Measurements from ENCODE around the gene TFB1M. TPM values are rescaled to one million over a fixed set of nuclear protein-coding genes. Genes with fewer than 3 reads are reported as not detected.
A peak's percentile ranks its signal among the peaks of the same experiment; 100 is the strongest.

TFB1M gene
- total RNA-seq, 1 donor from 2014 or later, result 20.6 TPM

DNA sequence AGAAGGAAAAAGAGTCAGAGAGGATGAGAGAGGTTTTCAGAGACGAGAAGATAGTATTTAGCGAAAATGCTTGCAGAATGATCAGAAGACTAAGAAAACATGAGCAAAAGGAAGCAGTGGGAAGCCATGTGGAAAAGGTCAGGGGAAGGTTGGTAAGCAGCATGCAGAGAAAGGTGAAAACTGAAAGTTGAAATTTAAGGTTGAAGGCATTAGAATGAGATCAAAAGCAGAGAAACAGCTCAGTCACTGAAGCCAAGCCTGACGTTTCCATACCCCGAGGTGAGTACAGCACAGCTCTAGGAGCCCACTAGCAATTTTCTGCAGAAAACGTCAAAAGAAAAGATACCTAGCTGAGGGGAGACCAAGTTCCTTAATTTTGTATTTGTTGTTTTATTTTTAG is 19.1 kb upstream of the TFB1M start:
- Histone ChIP-seq H3K4me1 (no peaks in the 10 kb centered on the region), H3K27me3 (ENCODE audit: low read depth) (no peaks in the 10 kb centered on the region), H3K4me3 (no peak overlapping the region), H3K27ac (no peak overlapping the region), H3K9me3 (no peaks in the 10 kb centered on the region), H3K36me3 (no peaks in the 10 kb centered on the region)
- TF ChIP-seq, protein P1, sequence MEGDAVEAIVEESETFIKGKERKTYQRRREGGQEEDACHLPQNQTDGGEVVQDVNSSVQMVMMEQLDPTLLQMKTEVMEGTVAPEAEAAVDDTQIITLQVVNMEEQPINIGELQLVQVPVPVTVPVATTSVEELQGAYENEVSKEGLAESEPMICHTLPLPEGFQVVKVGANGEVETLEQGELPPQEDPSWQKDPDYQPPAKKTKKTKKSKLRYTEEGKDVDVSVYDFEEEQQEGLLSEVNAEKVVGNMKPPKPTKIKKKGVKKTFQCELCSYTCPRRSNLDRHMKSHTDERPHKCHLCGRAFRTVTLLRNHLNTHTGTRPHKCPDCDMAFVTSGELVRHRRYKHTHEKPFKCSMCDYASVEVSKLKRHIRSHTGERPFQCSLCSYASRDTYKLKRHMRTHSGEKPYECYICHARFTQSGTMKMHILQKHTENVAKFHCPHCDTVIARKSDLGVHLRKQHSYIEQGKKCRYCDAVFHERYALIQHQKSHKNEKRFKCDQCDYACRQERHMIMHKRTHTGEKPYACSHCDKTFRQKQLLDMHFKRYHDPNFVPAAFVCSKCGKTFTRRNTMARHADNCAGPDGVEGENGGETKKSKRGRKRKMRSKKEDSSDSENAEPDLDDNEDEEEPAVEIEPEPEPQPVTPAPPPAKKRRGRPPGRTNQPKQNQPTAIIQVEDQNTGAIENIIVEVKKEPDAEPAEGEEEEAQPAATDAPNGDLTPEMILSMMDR (IDR thresholded peaks at IDR 0.05), result no peak
- intact Hi-C loops (cut with DNase I), result no loop called here
- ATAC-seq, result no peak
- no peak for DNase-seq

DNA sequence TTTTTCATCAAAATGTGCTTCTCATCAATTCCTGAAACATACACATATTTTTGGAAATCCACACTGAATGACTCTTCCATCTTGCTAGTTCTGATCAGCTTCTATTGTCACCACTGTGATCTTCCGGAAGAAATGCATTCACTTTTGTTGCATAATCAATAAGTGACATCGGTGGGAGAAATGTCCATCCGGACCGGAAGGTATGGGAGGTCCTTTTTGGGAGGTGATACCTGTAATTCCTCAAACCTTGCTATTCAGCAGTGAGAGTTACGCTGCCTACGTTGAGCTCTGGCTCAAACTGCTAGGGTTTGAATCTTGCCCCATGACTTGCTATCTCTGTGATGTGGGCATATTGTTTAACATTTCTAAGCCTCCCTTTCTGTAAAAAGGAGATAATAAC is 16.6 kb upstream of the TFB1M start:
- ATAC-seq (no peak), DNase-seq (no peak)
- Histone ChIP-seq H3K4me1 (peaks cover 5% of the 10 kb centered on the region), H3K9me3 (no peaks in the 10 kb centered on the region), H3K27ac (no peak overlapping the region), H3K27me3 (ENCODE audit: low read depth) (no peaks in the 10 kb centered on the region), H3K36me3 (no peaks in the 10 kb centered on the region), H3K4me3 (no peak overlapping the region)
- intact Hi-C loops (cut with DNase I), result no loop called here
- TF ChIP-seq, protein P1 (IDR thresholded peaks at IDR 0.05), result no peak

DNA sequence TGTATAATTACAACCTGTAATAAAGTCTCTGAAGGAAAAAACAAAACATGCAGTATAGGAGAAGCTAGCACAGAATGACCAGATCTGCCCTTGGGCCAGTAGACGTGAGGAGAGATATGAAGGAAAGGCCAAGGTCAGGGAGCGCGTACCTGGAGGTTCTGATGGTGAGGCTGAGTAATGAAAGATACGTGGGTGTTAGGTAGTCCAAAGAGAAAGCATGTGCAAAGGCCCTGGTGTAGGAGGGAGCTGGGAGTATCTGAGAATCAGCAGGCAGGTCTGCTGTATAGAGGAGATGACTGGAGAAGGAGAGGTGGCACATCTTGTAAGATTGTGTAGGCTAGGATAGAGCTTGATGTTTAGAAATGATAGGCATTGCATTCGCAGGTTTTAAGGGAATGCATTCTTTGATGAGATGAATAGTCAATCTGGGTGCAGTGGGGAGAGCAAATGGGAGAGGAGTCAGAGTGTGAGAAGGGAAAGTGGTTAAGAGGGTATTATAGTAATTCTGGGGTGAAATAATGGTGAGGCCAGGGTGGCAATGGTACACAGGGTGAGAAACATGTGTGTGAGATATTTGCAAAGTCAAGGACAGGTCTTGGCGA is 15.9 kb upstream of the TFB1M start:
- Histone ChIP-seq H3K27me3 (ENCODE audit: low read depth) (no peaks in the 10 kb centered on the region), H3K4me3 (no peak overlapping the region), H3K9me3 (no peaks in the 10 kb centered on the region), H3K4me1 (peaks cover 5% of the 10 kb centered on the region), H3K27ac (no peak overlapping the region), H3K36me3 (no peaks in the 10 kb centered on the region)
- intact Hi-C loops (cut with DNase I), result no loop called here
- no peak for DNase-seq
- TF ChIP-seq, protein P1 (IDR thresholded peaks at IDR 0.05), result no peak
- ATAC-seq, result no peak

DNA sequence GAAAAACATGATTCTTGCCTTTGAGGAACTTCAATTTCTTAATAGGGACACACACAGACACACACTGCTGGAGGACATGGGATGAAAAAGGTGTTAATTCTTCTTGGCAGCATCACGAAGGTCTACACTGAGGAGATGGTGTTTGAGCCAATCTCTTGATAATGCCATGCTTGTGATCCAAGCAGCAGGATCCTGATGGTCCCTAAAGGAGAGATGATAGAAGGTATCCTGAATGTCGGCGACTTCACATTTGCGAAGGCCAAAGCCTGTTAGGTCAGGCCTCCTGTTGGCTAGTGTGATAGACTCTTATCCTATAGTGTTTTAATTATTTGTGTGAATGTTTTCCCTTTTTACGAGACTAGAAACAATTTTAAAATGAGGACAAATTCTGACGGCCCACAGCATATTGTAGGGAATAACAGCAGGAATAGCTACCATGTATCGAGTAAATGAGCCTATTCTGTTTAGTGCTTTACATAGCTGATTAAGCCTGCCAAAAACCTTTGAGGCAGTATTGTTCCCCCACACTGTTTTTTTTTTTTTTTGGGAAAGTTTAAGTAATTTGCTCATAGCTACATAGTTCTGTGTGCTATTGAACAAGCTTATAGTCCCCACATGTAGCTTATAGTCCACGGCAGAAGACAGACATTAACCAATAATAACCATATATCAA is 15.3 kb upstream of the TFB1M start:
- no peaks in the 10 kb centered on the region for H3K9me3 ChIP-seq
- peaks cover 5% of the 10 kb centered on the region for H3K4me1 ChIP-seq
- TF ChIP-seq, protein P1 (IDR thresholded peaks at IDR 0.05), result no peak
- H3K27ac ChIP-seq, result no peak overlapping the region
- DNase-seq (no peak), ATAC-seq (no peak)
- H3K27me3 ChIP-seq (ENCODE audit: low read depth), result no peaks in the 10 kb centered on the region
- no peak overlapping the region for H3K4me3 ChIP-seq
- no peaks in the 10 kb centered on the region for H3K36me3 ChIP-seq
- intact Hi-C loops (cut with DNase I), result loop anchor here (5.0 kb wide), 1 partner anchor 203 kb away; no protein-coding TSS in a partner anchor

DNA sequence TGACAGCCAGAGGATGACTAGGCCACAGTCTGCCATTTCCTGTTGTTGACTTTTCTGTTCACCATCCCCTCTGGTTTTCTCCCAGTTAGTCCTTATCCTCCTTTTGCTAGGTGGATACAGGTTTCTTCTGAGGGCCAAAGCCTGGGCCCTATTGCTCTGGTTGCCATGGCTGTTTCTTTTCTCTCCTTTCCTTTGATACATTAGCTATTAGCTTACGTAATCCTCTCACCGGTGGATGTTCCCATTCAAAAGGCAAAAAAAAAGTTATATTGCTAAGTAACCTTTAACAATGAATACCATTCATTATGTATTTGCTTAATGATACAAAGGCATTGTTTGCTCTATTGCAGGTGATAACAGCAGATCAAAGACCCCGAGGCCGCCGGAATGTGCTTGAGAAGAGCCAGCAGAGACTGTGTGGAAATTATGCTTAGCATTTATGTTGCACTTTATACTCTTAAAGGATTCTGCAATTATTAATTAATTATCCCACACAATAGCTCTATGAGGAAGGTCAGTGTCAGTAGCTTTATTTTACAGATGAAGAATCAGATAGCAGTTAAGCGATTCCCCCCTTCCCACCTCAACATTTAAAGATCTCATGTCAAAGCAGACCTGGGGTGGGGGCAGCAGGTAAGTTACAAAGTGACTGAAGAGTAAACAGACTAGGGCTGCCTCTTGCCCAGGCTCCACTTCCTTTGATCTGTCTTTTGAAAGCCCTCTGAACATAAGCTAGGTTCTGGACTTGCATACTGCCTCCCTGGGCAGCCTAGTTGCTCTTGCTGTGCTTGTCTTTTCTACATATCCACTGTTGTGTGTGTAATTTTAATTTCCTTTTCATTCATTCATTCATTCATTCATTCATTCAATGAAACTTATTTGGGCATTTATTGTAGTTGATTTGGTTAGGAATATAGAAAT is 14.5 kb upstream of the TFB1M start:
- no peak overlapping the region for H3K27ac ChIP-seq
- ATAC-seq, result peak; percentile 81 to 85
- H3K9me3 ChIP-seq, result no peaks in the 10 kb centered on the region
- H3K4me1 ChIP-seq, result peaks cover 5% of the 10 kb centered on the region
- H3K4me3 ChIP-seq, result no peak overlapping the region
- no peaks in the 10 kb centered on the region for H3K36me3 ChIP-seq
- TF ChIP-seq, protein P1 (IDR thresholded peaks at IDR 0.05), result no peak
- H3K27me3 ChIP-seq (ENCODE audit: low read depth), result no peaks in the 10 kb centered on the region
- DNase-seq, result peak; percentile 69
- intact Hi-C loops (cut with DNase I), result loop anchor here (5.0 kb wide), 1 partner anchor 204 kb away; no protein-coding TSS in a partner anchor
